K562 (cell line): Measurements from ENCODE around the gene AP5Z1. TPM values are rescaled to one million over a fixed set of nuclear protein-coding genes. Genes with fewer than 3 reads are reported as not detected.

Experiments used
- AFF4 ChIP-seq: sonication (generic); formaldehyde crosslinking; IDR thresholded peaks from 2 replicates; pipeline ENCODE4 v1.8.0; 2023; ENCODE audit warnings: mild to moderate bottlenecking, missing genetic modification reagents
- ELK1 ChIP-seq: sonication (generic); formaldehyde crosslinking; IDR thresholded peaks from 2 replicates; pipeline ENCODE4 v1.8.1; 2022; ENCODE audit warnings: missing genetic modification reagents
- GTF2A2 ChIP-seq: IDR thresholded peaks from 2 replicates; pipeline ENCODE4 v1.6.1; 2016; ENCODE audit warnings: mild to moderate bottlenecking, missing genetic modification characterization, missing compliant biosample characterization
- KDM1A ChIP-seq, 2 experiments: fragments of 450-650 bp; IDR thresholded peaks; 2 replicates each; pipeline ENCODE4 v1.6.1; 2016; ENCODE audit warnings: mild to moderate bottlenecking in 2 of 2
- RBM15 ChIP-seq: fragments of 200-400 bp; formaldehyde crosslinking; IDR thresholded peaks from 2 replicates; pipeline ENCODE4 v1.6.1; 2018; ENCODE audit warnings: mild to moderate bottlenecking, low read length, moderate library complexity; ENCODE audit not compliant: insufficient read depth
- RBM39 ChIP-seq: fragments of 200-400 bp; formaldehyde crosslinking; optimal IDR thresholded peaks from 2 replicates; pipeline ENCODE3; 2018; ENCODE audit warnings: low read depth, low read length
- SRF ChIP-seq, 2 experiments: fragments of 250-450, 450-650 bp in 1 of 2; sonication (Bioruptor Pico) in 1 of 2; sonication (generic) in 1 of 2; formaldehyde crosslinking; IDR thresholded peaks; 2 replicates each; pipeline versions ENCODE4 v1.5.0 to v1.5.1; 2020 to 2022; ENCODE audit warnings: mild to moderate bottlenecking in 1 of 2, missing genetic modification reagents in 1 of 2
- TARDBP ChIP-seq: fragments of 450-650 bp; IDR thresholded peaks from 2 replicates; pipeline ENCODE4 v1.6.1; 2016
- TSC22D4 ChIP-seq: fragments of 450-650 bp; IDR thresholded peaks from 2 replicates; pipeline ENCODE4 v1.6.1; 2016; ENCODE audit warnings: missing genetic modification characterization, missing biosample characterization, control low read depth
- ZBTB33 ChIP-seq: sonication (generic); formaldehyde crosslinking; IDR thresholded peaks from 2 replicates; pipeline ENCODE4 v1.8.1; 2023; ENCODE audit warnings: mild to moderate bottlenecking, missing genetic modification reagents
- ZKSCAN3 ChIP-seq: fragments of 250-450 bp; sonication (Bioruptor Pico); IDR thresholded peaks from 2 replicates; pipeline ENCODE4 v1.4.0; 2020
- ZNF263 ChIP-seq: sonication (generic); formaldehyde crosslinking; IDR thresholded peaks from 2 replicates; pipeline ENCODE4 v1.8.0; 2022; ENCODE audit warnings: mild to moderate bottlenecking, missing genetic modification reagents, borderline replicate concordance
- ZNF324 ChIP-seq: fragments of 250-450 bp; sonication (Bioruptor Pico); IDR thresholded peaks from 2 replicates; pipeline ENCODE4 v1.4.0; 2020; ENCODE audit warnings: mild to moderate bottlenecking
- ZNF609 ChIP-seq: sonication (generic); formaldehyde crosslinking; IDR thresholded peaks from 2 replicates; pipeline ENCODE4 v1.8.1; 2023; ENCODE audit warnings: missing genetic modification reagents, mild to moderate bottlenecking, borderline replicate concordance
- ZNF77 ChIP-seq: fragments of 250-450 bp; sonication (Bioruptor Pico); IDR thresholded peaks from 2 replicates; pipeline ENCODE4 v1.5.0; 2020
- polyA plus RNA-seq, 8 experiments: library from polyadenylated mRNA; depleted of rRNA in 4 of 8; stranded (reverse) in 5 of 8; unstranded in 3 of 8; fragments of >200 nt; fragmentation: Nextera tagmentation in 2 of 8; fragmentation: Illumina TruSeq in 1 of 8; extraction: Ambion mirVana in 2 of 8; extraction: Trizol in 1 of 8; gene quantifications; 2 replicates each; pipeline versions ENCODE4 v1.2.1 to v1.2.3, GENCODE V29; 2011 to 2014; ENCODE audit warnings: inconsistent platforms in 1 of 8, missing spikeins in 1 of 8
- total RNA-seq, 7 experiments: library from RNA; depleted of rRNA in 6 of 7; stranded (reverse); fragments of >200 nt in 6 of 7; fragmentation: Illumina TruSeq in 2 of 7; extraction: Trizol in 2 of 7; gene quantifications; 2 replicates each; pipeline versions ENCODE4 v1.2.1 to v1.2.3, GENCODE V29; 2011 to 2021; ENCODE audit warnings: low replicate concordance in 1 of 7

Gene AP5Z1
- total and polyA plus RNA-seq, 9 of the 15 experiments (the other 6 are each of a cell fraction or from before 2014, with no cell fraction given), result 0.06 to 31.1 (median 6.4) TPM

- TF ChIP-seq AFF4 (no peak), ZKSCAN3 (no peak), KDM1A (IDR thresholded peaks at IDR 0.05) (no peak), ZNF77 (CRISPR knock-in tag) (no peak), ELK1 (CRISPR knock-in tag) (no peak), RBM39 (no peak), TSC22D4 (tag) (no peak), ZNF609 (CRISPR knock-in tag) (no peak), SRF (CRISPR knock-in tag; IDR thresholded peaks at IDR 0.05) (peak; percentile 95 to 99), ZBTB33 (CRISPR knock-in tag) (peak; percentile 83), TARDBP (no peak), ZNF263 (no peak), RBM15 (no peak), ZNF324 (CRISPR knock-in tag) (no peak), GTF2A2 (no peak)
Observed at GRCh38 chr7:4744391-4745264, 30.8 kb upstream of the AP5Z1 start (continued).
